H7 (cell line): ENCODE data around the gene ELFN1. TPM values are rescaled to one million over a fixed set of nuclear protein-coding genes. Genes with fewer than 3 reads are reported as not detected.
"Not testable (repeated sequence)": the region's sequence is repeated elsewhere in the genome, so short reads cannot be mapped to it uniquely, and the experiment has no call there.

ENCODE experiments used
- DNase-seq: peaks from one replicate; pipeline ENCODE4 v3.0.0; 2012
- H3K27me3 ChIP-seq: 2 replicates; pipeline ENCODE4 v1.6.0; 2011; ENCODE audit warnings: mild to moderate bottlenecking, low read length; ENCODE audit not compliant: control insufficient read depth, insufficient read depth
- H3K36me3 ChIP-seq: replicated peaks from 2 replicates; pipeline ENCODE4 v1.5.1; 2011; ENCODE audit warnings: low read length; ENCODE audit not compliant: control insufficient read depth, insufficient read depth
- H3K4me3 ChIP-seq: 2 replicates; pipeline ENCODE4 v1.5.1; 2011; ENCODE audit warnings: low read depth, mild to moderate bottlenecking, control low read depth, low read length, moderate library complexity; ENCODE audit not compliant: insufficient read depth
- total RNA-seq: library from RNA; depleted of rRNA; stranded (reverse); fragments of >200 nt; shearing (Covaris generic); gene quantifications from 2 replicates; pipeline ENCODE4 v1.2.3, GENCODE V29; 2014

ELFN1 gene
- total RNA-seq, 1 experiment from 2014 or later, result 16.0 TPM

- DNase-seq, result no peak
- Histone ChIP-seq H3K4me3 (no peak overlapping the region), H3K36me3 (no peaks in the 10 kb centered on the region), H3K27me3 (no peaks in the 10 kb centered on the region; the same call in 1 of the 2 replicates)
Measured at GRCh38 chr7:1709281-1709680, 39.2 kb downstream of the ELFN1 start.

GRCh38 chr7:1709900-1710299 is 39.8 kb downstream of the ELFN1 start:
- no peaks in the 10 kb centered on the region for H3K36me3 ChIP-seq
- H3K27me3 ChIP-seq, result no peaks in the 10 kb centered on the region
- DNase-seq, result peak; percentile 21
- no peak overlapping the region for H3K4me3 ChIP-seq

- H3K36me3 ChIP-seq, result no peaks in the 10 kb centered on the region
- no peak overlapping the region for H3K4me3 ChIP-seq
- H3K27me3 ChIP-seq, result no peaks in the 10 kb centered on the region
- DNase-seq, result peak; percentile 37
Measured at GRCh38 chr7:1710936-1711335, 40.9 kb downstream of the ELFN1 start.

- H3K4me3 ChIP-seq, result no peak overlapping the region
- H3K36me3 ChIP-seq, result no peaks in the 10 kb centered on the region
- no peak for DNase-seq
- H3K27me3 ChIP-seq, result no peaks in the 10 kb centered on the region
Measured at GRCh38 chr7:1712907-1713501, 42.9 kb downstream of the ELFN1 start.

- no peak overlapping the region for H3K4me3 ChIP-seq
- no peaks in the 10 kb centered on the region for H3K27me3 ChIP-seq
- DNase-seq, result peak; percentile 87
- H3K36me3 ChIP-seq, result no peaks in the 10 kb centered on the region
Measured at GRCh38 chr7:1713502-1714484, 43.7 kb downstream of the ELFN1 start.

GRCh38 chr7:1714583-1715330 is 44.7 kb downstream of the ELFN1 start:
- no peaks in the 10 kb centered on the region for H3K36me3 ChIP-seq
- no peak for DNase-seq
- no peaks in the 10 kb centered on the region for H3K27me3 ChIP-seq
- no peak overlapping the region for H3K4me3 ChIP-seq

GRCh38 chr7:1715331-1715625 is 45.2 kb downstream of the ELFN1 start:
- Histone ChIP-seq H3K36me3 (no peaks in the 10 kb centered on the region), H3K4me3 (no peak overlapping the region), H3K27me3 (no peaks in the 10 kb centered on the region)
- no peak for DNase-seq

- Histone ChIP-seq H3K36me3 (no peaks in the 10 kb centered on the region), H3K27me3 (no peaks in the 10 kb centered on the region), H3K4me3 (no peak overlapping the region)
- peak; percentile 81 for DNase-seq
Measured at GRCh38 chr7:1715671-1716074, 45.6 kb downstream of the ELFN1 start.

- Histone ChIP-seq H3K36me3 (no peaks in the 10 kb centered on the region), H3K27me3 (no peaks in the 10 kb centered on the region), H3K4me3 (no peak overlapping the region)
- peak; percentile 63 for DNase-seq
Measured at GRCh38 chr7:1716263-1717094, 46.4 kb downstream of the ELFN1 start.

- no peaks in the 10 kb centered on the region for H3K36me3 ChIP-seq
- no peak overlapping the region for H3K4me3 ChIP-seq
- no peak for DNase-seq
- H3K27me3 ChIP-seq, result no peaks in the 10 kb centered on the region
Measured at GRCh38 chr7:1717095-1717483, 47.0 kb downstream of the ELFN1 start.

GRCh38 chr7:1717903-1718676 is 48.0 kb downstream of the ELFN1 start:
- no peak for DNase-seq
- no peaks in the 10 kb centered on the region for H3K27me3 ChIP-seq
- no peaks in the 10 kb centered on the region for H3K36me3 ChIP-seq
- no peak overlapping the region for H3K4me3 ChIP-seq

GRCh38 chr7:1718850-1719249 is 48.8 kb downstream of the ELFN1 start:
- H3K4me3 ChIP-seq, H3K36me3 ChIP-seq, H3K27me3 ChIP-seq: not testable (repeated sequence)
- DNase-seq, result peak; percentile 93

GRCh38 chr7:1719256-1719655 is 49.2 kb downstream of the ELFN1 start:
- H3K36me3 ChIP-seq, H3K27me3 ChIP-seq, H3K4me3 ChIP-seq: not testable (repeated sequence)
- peak; percentile 95 for DNase-seq
